ENCODE measurements around the gene CYP27C1. TPM values are rescaled to one million over a fixed set of nuclear protein-coding genes. Genes with fewer than 3 reads are reported as not detected.
"Not testable (repeated sequence)": the region's sequence is repeated elsewhere in the genome, so short reads cannot be mapped to it uniquely, and the experiment has no call there.

CYP27C1 gene
- total RNA-seq, 4 donors from 2014 or later, result 1.8 to 12.7 (median 2.9) TPM

DNA sequence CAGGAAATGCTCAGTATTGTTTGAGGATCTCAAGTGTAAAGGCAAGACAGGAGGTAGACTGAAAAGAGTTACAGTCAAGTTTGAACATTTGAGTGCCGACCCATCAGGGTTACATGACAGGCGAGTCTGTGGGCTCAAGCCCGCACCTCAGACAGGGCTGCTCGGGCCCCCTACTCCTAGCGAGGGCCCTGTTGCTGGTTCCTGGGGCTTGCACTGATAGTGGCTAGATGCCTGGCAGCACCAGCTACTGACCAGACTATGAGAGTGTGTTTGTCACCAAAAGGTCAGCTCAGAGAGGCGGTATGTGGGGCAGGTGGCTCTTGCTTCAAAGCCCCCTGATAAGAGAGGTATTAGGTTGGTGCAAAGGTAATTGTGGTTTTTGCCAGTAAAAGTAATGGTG lies 35.6 kb upstream of the CYP27C1 start:
- H3K4me1 ChIP-seq, result no peaks in the 10 kb centered on the region
- no peaks in the 10 kb centered on the region for H3K27me3 ChIP-seq
- H3K4me3 ChIP-seq, result no peak overlapping the region
- TF ChIP-seq, protein P1, sequence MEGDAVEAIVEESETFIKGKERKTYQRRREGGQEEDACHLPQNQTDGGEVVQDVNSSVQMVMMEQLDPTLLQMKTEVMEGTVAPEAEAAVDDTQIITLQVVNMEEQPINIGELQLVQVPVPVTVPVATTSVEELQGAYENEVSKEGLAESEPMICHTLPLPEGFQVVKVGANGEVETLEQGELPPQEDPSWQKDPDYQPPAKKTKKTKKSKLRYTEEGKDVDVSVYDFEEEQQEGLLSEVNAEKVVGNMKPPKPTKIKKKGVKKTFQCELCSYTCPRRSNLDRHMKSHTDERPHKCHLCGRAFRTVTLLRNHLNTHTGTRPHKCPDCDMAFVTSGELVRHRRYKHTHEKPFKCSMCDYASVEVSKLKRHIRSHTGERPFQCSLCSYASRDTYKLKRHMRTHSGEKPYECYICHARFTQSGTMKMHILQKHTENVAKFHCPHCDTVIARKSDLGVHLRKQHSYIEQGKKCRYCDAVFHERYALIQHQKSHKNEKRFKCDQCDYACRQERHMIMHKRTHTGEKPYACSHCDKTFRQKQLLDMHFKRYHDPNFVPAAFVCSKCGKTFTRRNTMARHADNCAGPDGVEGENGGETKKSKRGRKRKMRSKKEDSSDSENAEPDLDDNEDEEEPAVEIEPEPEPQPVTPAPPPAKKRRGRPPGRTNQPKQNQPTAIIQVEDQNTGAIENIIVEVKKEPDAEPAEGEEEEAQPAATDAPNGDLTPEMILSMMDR (IDR thresholded peaks at IDR 0.05), result no peak
- DNase-seq (ENCODE audit: low spot score in 2 of 2), result no peak
- H3K27ac ChIP-seq, result no peak overlapping the region
- H3K36me3 ChIP-seq, result peaks cover 48% of the 10 kb centered on the region
- WGBS, result 90% methylated on average over 6 of the region's 6 CpGs
- no peaks in the 10 kb centered on the region for H3K9me3 ChIP-seq

DNA sequence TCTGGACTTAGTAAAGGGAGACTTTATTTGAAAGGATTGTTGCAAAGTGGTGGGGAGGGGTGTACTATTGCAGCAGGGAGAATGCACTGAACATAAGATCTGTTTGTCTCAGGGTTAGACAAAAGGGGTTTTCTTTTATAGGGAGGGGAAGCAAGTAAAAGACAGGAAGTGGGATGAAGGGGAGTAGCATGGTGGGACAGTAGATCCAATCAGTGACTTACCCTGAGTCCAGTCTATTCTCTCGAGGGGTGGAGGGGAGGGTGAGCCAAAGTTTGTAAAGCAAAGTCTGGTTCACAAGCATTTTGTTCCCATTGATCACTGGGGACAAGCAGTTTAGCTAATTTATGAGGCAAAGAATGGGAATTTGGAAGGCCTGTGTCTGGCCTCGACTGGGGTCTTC lies 35.0 kb upstream of the CYP27C1 start:
- Histone ChIP-seq H3K27ac (no peak overlapping the region), H3K4me1 (no peaks in the 10 kb centered on the region), H3K9me3 (no peaks in the 10 kb centered on the region), H3K4me3 (no peak overlapping the region), H3K36me3 (peaks cover 42% of the 10 kb centered on the region), H3K27me3 (no peaks in the 10 kb centered on the region)
- DNase-seq (ENCODE audit: low spot score in 2 of 2), result no peak
- no peak for TF ChIP-seq POLR2A (IDR thresholded peaks at IDR 0.05)
- TF ChIP-seq POLR2AphosphoS5 (IDR thresholded peaks at IDR 0.05), result no peak
- no peak for TF ChIP-seq EP300 (IDR thresholded peaks at IDR 0.05)
- TF ChIP-seq, protein P1 (IDR thresholded peaks at IDR 0.05), result no peak
- 62% methylated on average over 2 of the region's 2 CpGs for WGBS

DNA sequence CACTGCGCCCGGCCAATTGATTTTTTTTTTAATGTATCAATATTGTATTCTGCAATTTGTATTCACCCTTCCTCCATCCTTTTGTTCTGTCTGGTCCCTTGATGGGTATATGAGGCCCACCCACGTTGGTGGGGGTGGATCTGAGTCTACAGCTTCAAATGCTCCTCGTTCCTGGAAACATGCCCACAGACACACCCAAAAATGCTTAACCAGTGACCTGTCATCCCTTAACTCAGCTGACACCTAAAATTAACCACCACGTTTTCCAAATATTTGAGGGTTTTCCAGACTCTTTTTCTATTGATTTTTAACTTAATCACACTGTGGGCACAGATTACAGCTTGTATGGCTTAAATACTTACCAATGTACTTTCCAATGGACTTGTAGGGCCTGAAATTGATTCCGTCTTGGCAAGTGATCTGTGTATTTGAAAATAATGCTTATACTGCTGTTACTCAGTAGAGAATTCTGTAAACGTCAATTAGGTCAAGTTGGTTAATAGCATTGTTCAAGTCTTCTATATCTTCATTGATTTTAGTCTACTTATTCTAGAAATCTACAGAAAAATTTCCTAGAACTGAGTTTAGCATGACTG lies 34.4 kb upstream of the CYP27C1 start:
- Histone ChIP-seq H3K27me3 (no peaks in the 10 kb centered on the region), H3K9me3 (no peaks in the 10 kb centered on the region), H3K36me3 (peaks cover 36% of the 10 kb centered on the region), H3K27ac (no peak overlapping the region), H3K4me3 (no peak overlapping the region), H3K4me1 (no peaks in the 10 kb centered on the region)
- no peak for TF ChIP-seq EP300 (IDR thresholded peaks at IDR 0.05)
- TF ChIP-seq POLR2A (IDR thresholded peaks at IDR 0.05), result no peak
- TF ChIP-seq, protein P1 (IDR thresholded peaks at IDR 0.05), result no peak
- no peak for TF ChIP-seq POLR2AphosphoS5 (IDR thresholded peaks at IDR 0.05)
- no peak for DNase-seq (ENCODE audit: low spot score in 2 of 2)
- WGBS, result 65% methylated on average over 7 of the region's 7 CpGs

DNA sequence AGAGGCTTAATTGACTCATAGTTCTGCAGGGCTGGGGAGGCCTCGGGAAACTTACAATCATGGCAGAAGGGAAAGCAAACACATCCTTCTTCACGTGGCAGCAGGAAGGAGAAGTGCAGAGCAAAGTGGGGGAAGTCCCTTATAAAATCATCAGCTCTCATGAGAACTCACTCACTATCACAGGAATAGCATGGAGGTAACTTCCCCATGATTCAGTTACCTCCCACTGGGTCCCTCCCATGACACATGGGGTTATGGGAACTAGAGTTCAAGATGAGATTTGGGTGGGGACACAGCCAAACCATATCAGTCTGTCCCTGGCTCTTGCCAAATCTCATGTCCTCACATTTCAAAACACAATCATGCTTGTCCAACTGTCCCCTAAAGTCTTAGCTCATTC lies 21.1 kb upstream of the CYP27C1 start:
- not testable (repeated sequence) for H3K36me3 ChIP-seq; H3K9me3 ChIP-seq; H3K27me3 ChIP-seq; H3K4me3 ChIP-seq; H3K27ac ChIP-seq; H3K4me1 ChIP-seq; DNase-seq (ENCODE audit: low spot score in 2 of 2)
- WGBS, result 82% methylated on average over 2 of the region's 2 CpGs

DNA sequence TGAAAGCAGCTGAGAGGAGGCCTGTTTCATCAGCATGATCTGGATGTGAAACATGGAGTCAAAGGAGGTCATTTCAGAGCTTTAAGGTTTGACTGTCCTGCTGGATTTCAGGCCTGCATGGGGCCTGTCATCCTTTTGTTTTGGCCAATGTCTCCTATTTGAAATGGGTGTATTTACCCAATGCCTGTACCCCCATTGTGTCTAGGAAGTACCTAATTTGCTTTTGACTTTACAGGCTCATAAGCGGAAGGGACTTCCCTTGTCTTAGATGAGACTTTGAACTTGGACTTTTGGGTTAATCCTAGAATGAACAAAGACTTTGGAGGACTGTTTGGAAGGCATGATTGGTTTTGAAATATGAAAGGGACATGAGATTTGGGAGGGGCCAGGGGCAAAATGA lies 19.3 kb upstream of the CYP27C1 start:
- H3K4me3 ChIP-seq, result no peak overlapping the region
- DNase-seq (ENCODE audit: low spot score in 2 of 2), result no peak
- H3K36me3 ChIP-seq, result no peaks in the 10 kb centered on the region
- no peak for TF ChIP-seq POLR2AphosphoS5 (IDR thresholded peaks at IDR 0.05)
- TF ChIP-seq EP300 (IDR thresholded peaks at IDR 0.05), result no peak
- TF ChIP-seq, protein P1 (IDR thresholded peaks at IDR 0.05), result no peak
- TF ChIP-seq POLR2A (IDR thresholded peaks at IDR 0.05), result no peak
- H3K4me1 ChIP-seq, result no peaks in the 10 kb centered on the region
- 100% methylated on average over 1 of the region's 1 CpG for WGBS
- no peaks in the 10 kb centered on the region for H3K27me3 ChIP-seq
- peaks cover 3% of the 10 kb centered on the region for H3K9me3 ChIP-seq
- no peak overlapping the region for H3K27ac ChIP-seq

DNA sequence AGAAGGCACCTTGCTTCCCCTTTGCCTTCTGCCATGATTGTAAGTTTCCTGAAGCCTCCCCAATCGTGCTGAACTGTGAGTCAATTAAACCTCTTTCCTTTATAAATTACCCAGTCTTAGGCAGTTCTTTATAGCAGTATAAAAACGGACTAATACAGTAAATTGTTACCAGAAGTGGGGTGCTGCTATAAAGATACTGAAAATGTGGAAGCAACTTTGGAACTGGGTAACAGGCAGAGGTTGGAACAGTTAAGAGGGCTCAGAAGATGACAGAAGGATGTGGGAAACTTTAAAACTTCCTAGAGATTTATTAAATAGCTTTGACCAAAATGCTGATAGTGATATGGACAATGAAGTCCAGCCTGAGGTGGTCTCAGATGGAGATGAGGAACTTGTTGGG lies 17.7 kb upstream of the CYP27C1 start:
- not testable (repeated sequence) for H3K36me3 ChIP-seq; H3K4me1 ChIP-seq; H3K9me3 ChIP-seq; H3K27me3 ChIP-seq; DNase-seq (ENCODE audit: low spot score in 2 of 2); H3K27ac ChIP-seq; H3K4me3 ChIP-seq
- 67% methylated on average over 2 of the region's 2 CpGs for WGBS
